ENCODE measurements around the gene FAM107B.

Gene FAM107B

GRCh38 chr10:14550471-14550981 is 224.2 kb downstream of the FAM107B start:
- DNase-seq, result no peak

GRCh38 chr10:14549496-14549895 is 225.2 kb downstream of the FAM107B start:
- DNase-seq, result no peak

GRCh38 chr10:14548970-14549369 is 225.7 kb downstream of the FAM107B start:
- DNase-seq, result no peak

- no peak for DNase-seq
These were observed 226.2 kb downstream of the FAM107B start for GRCh38 chr10:14548474-14548873.

- DNase-seq, result no peak
These were observed 226.9 kb downstream of the FAM107B start for GRCh38 chr10:14547816-14548215.

GRCh38 chr10:14545827-14546226 is 228.9 kb downstream of the FAM107B start:
- no peak for DNase-seq

GRCh38 chr10:14543904-14544210 is 230.8 kb downstream of the FAM107B start:
- no peak for DNase-seq

GRCh38 chr10:14543046-14543903 is 231.4 kb downstream of the FAM107B start:
- DNase-seq, result peak; percentile 48

- DNase-seq, result no peak
These were observed 233.3 kb downstream of the FAM107B start for GRCh38 chr10:14541379-14541778.

- DNase-seq, result no peak
These were observed 234.1 kb downstream of the FAM107B start for GRCh38 chr10:14540611-14541010.

- no peak for DNase-seq
These were observed 234.6 kb downstream of the FAM107B start for GRCh38 chr10:14540062-14540461.

- no peak for DNase-seq
These were observed 235.5 kb downstream of the FAM107B start for GRCh38 chr10:14539176-14539575.

GRCh38 chr10:14536241-14537213 is 238.2 kb downstream of the FAM107B start:
- DNase-seq, result peak; percentile 66

GRCh38 chr10:14535457-14536130 is 239.1 kb downstream of the FAM107B start:
- DNase-seq, result no peak

GRCh38 chr10:14534152-14534551 is 240.5 kb downstream of the FAM107B start:
- no peak for DNase-seq

GRCh38 chr10:14533295-14533694 is 241.4 kb downstream of the FAM107B start:
- DNase-seq, result no peak

- DNase-seq, result no peak
These were observed 242.0 kb downstream of the FAM107B start for GRCh38 chr10:14532473-14533251.

GRCh38 chr10:14531974-14532373 is 242.7 kb downstream of the FAM107B start:
- DNase-seq, result no peak

GRCh38 chr10:14530465-14530864 is 244.2 kb downstream of the FAM107B start:
- no peak for DNase-seq

- DNase-seq, result no peak
These were observed 245.3 kb downstream of the FAM107B start for GRCh38 chr10:14529351-14529750.

GRCh38 chr10:14528450-14528849 is 246.2 kb downstream of the FAM107B start:
- DNase-seq, result no peak

- no peak for DNase-seq
These were observed 246.8 kb downstream of the FAM107B start for GRCh38 chr10:14527915-14528314.
